A673 (cell line): ENCODE data around the gene ZNF552. TPM values are rescaled to one million over a fixed set of nuclear protein-coding genes. Genes with fewer than 3 reads are reported as not detected.

ENCODE experiments used
- BruUV-seq: library from RNA; stranded (reverse); fragments of 400-500 nt; replicated peaks from 2 replicates; lab custom pipeline; 2021; lab: Mats Ljungman, UMichigan
- CTCF ChIA-PET: fragments of 300-600 bp; sonication (Branson Sonifier 250); formaldehyde crosslinking; loops from one replicate; lab custom pipeline; 2022; ENCODE audit warnings: antibody characterized with exemption; lab: Charles Lee
- POLR2A ChIA-PET: fragments of 300-600 bp; sonication (Branson Sonifier 250); formaldehyde crosslinking; loops from one replicate; lab custom pipeline; 2022; ENCODE audit warnings: antibody characterized with exemption; ENCODE audit not compliant: low non-redundant PET; lab: Charles Lee
- DNase-seq: peaks from one replicate; pipeline ENCODE4 v3.0.0-alpha.2; 2015; ENCODE audit warnings: low spot score
- H3K27ac ChIP-seq: fragments of 200-600 bp; sonication (generic); 2 replicates; pipeline ENCODE4 v1.5.1; 2016; ENCODE audit warnings: mixed run types, low read depth, mild to moderate bottlenecking, mixed read lengths, antibody characterized with exemption, low read length; ENCODE audit not compliant: poor library complexity, severe bottlenecking
- H3K27me3 ChIP-seq: fragments of 200-600 bp; sonication (generic); replicated peaks from 2 replicates; pipeline ENCODE4 v1.6.1; 2017; ENCODE audit warnings: mixed run types, low read depth, mild to moderate bottlenecking, mixed read lengths, antibody characterized with exemption, low read length; ENCODE audit not compliant: insufficient read depth, poor library complexity
- H3K36me3 ChIP-seq: fragments of 200-600 bp; sonication (generic); 2 replicates; pipeline ENCODE4 v1.6.1; 2016; ENCODE audit warnings: mixed run types, mild to moderate bottlenecking, mixed read lengths, antibody characterized with exemption, low read length; ENCODE audit not compliant: insufficient read depth, poor library complexity, severe bottlenecking
- H3K4me1 ChIP-seq: fragments of 200-600 bp; sonication (generic); 2 replicates; pipeline ENCODE4 v1.6.1; 2017; ENCODE audit warnings: mixed run types, mild to moderate bottlenecking, mixed read lengths, antibody characterized with exemption, low read length; ENCODE audit not compliant: insufficient read depth, poor library complexity, severe bottlenecking
- H3K4me3 ChIP-seq: fragments of 200-600 bp; sonication (generic); 2 replicates; pipeline ENCODE4 v1.5.1; 2016; ENCODE audit warnings: low read depth, mixed run types, mild to moderate bottlenecking, mixed read lengths, low read length; ENCODE audit not compliant: poor library complexity, severe bottlenecking
- H3K9me3 ChIP-seq: fragments of 200-600 bp; sonication (generic); 2 replicates; pipeline ENCODE4 v1.6.1; 2016; ENCODE audit warnings: mixed run types, low read depth, mild to moderate bottlenecking, mixed read lengths, antibody characterized with exemption, low read length; ENCODE audit not compliant: poor library complexity, severe bottlenecking
- CTCF ChIP-seq: fragments of 300-800, 200-600 bp; sonication (generic); conservative IDR thresholded peaks from 2 replicates; pipeline ENCODE4 v1.5.1; 2017; ENCODE audit warnings: low read depth, mild to moderate bottlenecking, antibody characterized with exemption, low read length, moderate library complexity, mixed read lengths
- EZH2 ChIP-seq: fragments of 200-600 bp; sonication (generic); IDR thresholded peaks from 2 replicates; pipeline ENCODE4 v1.6.1; 2017; ENCODE audit warnings: borderline replicate concordance, low read depth, mild to moderate bottlenecking, mixed read lengths, antibody characterized with exemption, low read length; ENCODE audit not compliant: poor library complexity, severe bottlenecking
- intact Hi-C: fragments of 100-400 bp; cut with micrococcal nuclease; formaldehyde crosslinking; loops from one replicate; pipeline ENCODE4 v1.10.0; 2022; ENCODE audit not compliant: unreplicated experiment
- total RNA-seq: library from RNA; stranded (reverse); gene quantifications from 2 replicates; pipeline ENCODE4 v1.2.3, GENCODE V29; 2021

The ZNF552 gene
- total RNA-seq, 1 experiment from 2014 or later = 10.6 TPM

GRCh38 chr19:57820599-57820998, 5.9 kb upstream of the ZNF552 start:
- Histone ChIP-seq H3K27ac (no peak overlapping the region), H3K4me3 (peak overlapping the region; percentile 80)
- POLR2A ChIA-PET = no interaction called here

GRCh38 chr19:57819475-57820148, 4.9 kb upstream of the ZNF552 start:
- TF ChIP-seq EZH2 (no peak), CTCF (no peak; the same call in 1 of the 2 replicates)
- no TSS peak for BruUV-seq
- POLR2A ChIA-PET = no interaction called here
- intact Hi-C loops = loop anchor here (5.0 kb wide), 1 partner anchor 198 kb away; no protein-coding TSS in a partner anchor
- CTCF ChIA-PET = no interaction called here
- Histone ChIP-seq H3K4me3 (peak overlapping the region; percentile 80), H3K36me3 (peaks cover 2% of the 10 kb centered on the region), H3K9me3 (no peaks in the 10 kb centered on the region), H3K4me1 (no peaks in the 10 kb centered on the region), H3K27ac (peak overlapping the region; percentile 79), H3K27me3 (no peaks in the 10 kb centered on the region)
- peak; percentile 92 for DNase-seq

More at GRCh38 chr19:57820599-57820998, 5.9 kb upstream of the ZNF552 start:
- Histone ChIP-seq H3K9me3 (no peaks in the 10 kb centered on the region), H3K27me3 (no peaks in the 10 kb centered on the region), H3K36me3 (peaks cover 2% of the 10 kb centered on the region), H3K4me1 (no peaks in the 10 kb centered on the region)
- intact Hi-C loops = loop anchor here (5.0 kb wide), 1 partner anchor 197 kb away; no protein-coding TSS in a partner anchor
- TF ChIP-seq CTCF = no peak
- no peak for TF ChIP-seq EZH2
- no peak for DNase-seq
- CTCF ChIA-PET = no interaction called here
- BruUV-seq = no TSS peak

GRCh38 chr19:57818378-57818777, 3.7 kb upstream of the ZNF552 start:
- ChIA-PET POLR2A (no interaction called here), CTCF (no interaction called here)
- no peak for TF ChIP-seq EZH2
- Histone ChIP-seq H3K9me3 (no peaks in the 10 kb centered on the region), H3K4me3 (no peak overlapping the region), H3K4me1 (no peaks in the 10 kb centered on the region), H3K27ac (no peak overlapping the region), H3K27me3 (no peaks in the 10 kb centered on the region), H3K36me3 (peaks cover 2% of the 10 kb centered on the region)
- no TSS peak for BruUV-seq
- DNase-seq = no peak
- intact Hi-C loops = no loop called here
